ENCODE measurements around the gene ZDHHC17. TPM values are rescaled to one million over a fixed set of nuclear protein-coding genes. Genes with fewer than 3 reads are reported as not detected.

The ZDHHC17 gene
- total RNA-seq, 1 experiment from 2014 or later, result 26.3 TPM

DNA sequence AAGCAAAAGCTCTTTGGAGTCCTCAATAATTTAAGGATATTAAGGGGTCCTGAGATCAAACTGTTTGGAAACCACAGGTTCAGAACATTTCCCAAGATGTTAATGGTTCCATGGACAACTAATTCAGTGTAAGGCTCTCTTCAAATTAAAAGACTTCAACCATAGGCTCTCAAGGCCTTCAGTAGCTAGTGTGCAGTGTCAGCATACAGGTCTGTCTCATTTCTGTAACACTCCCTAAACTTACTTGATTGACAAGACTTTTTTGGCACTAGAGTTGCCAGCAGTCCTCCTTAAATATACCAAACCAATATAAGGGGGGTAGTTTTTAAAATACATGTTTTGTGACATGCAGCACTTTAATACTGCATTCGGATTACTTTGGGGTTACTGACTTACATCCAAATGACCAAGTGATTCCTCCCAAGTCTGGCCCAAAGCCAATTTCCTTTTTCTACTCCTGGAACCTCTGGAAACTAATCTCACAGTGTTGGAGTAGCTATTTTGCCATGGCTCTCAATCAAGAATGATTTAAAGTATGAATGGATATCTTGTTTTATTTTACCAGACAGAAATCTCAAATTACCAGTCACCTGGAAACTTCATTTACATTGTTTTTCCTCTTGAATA, 92.2 kb downstream of the ZDHHC17 start:
- no TSS peak for BruUV-seq (replicated peaks)
- no peak overlapping the region for H3K4me3 ChIP-seq (ENCODE audit: low read depth in 2 of 2, low read length in 2 of 2)
- no peaks in the 10 kb centered on the region for H3K9me3 ChIP-seq (ENCODE audit: control insufficient read depth, insufficient read depth, low read depth, low read length)
- no peaks in the 10 kb centered on the region for H3K4me1 ChIP-seq (ENCODE audit: control insufficient read depth, insufficient read depth, low read length)
- CTCF ChIA-PET, result no interaction called here
- in situ Hi-C loops (cut with HindIII; ENCODE audit: low pct_unique_long_range_greater_than_20kb, low sequenced_read_pairs), result no loop called here
- no peaks in the 10 kb centered on the region for H3K27me3 ChIP-seq (ENCODE audit: control insufficient read depth, insufficient read depth, low read length)
- no peak overlapping the region for H3K27ac ChIP-seq (ENCODE audit: low read length)
- ATAC-seq (no peak), DNase-seq (ENCODE audit: low read depth, low spot score) (no peak)
- TF ChIP-seq TCF7L2 (IDR thresholded peaks at IDR 0.05; ENCODE audit: low read depth, low read length) (no peak), SIN3A (IDR thresholded peaks at IDR 0.05; ENCODE audit: borderline replicate concordance, insufficient read depth, low read depth, low read length) (no peak), POLR2AphosphoS5 (IDR thresholded peaks at IDR 0.05; ENCODE audit: low read depth, low read length) (no peak)
- TF ChIP-seq, protein P1, sequence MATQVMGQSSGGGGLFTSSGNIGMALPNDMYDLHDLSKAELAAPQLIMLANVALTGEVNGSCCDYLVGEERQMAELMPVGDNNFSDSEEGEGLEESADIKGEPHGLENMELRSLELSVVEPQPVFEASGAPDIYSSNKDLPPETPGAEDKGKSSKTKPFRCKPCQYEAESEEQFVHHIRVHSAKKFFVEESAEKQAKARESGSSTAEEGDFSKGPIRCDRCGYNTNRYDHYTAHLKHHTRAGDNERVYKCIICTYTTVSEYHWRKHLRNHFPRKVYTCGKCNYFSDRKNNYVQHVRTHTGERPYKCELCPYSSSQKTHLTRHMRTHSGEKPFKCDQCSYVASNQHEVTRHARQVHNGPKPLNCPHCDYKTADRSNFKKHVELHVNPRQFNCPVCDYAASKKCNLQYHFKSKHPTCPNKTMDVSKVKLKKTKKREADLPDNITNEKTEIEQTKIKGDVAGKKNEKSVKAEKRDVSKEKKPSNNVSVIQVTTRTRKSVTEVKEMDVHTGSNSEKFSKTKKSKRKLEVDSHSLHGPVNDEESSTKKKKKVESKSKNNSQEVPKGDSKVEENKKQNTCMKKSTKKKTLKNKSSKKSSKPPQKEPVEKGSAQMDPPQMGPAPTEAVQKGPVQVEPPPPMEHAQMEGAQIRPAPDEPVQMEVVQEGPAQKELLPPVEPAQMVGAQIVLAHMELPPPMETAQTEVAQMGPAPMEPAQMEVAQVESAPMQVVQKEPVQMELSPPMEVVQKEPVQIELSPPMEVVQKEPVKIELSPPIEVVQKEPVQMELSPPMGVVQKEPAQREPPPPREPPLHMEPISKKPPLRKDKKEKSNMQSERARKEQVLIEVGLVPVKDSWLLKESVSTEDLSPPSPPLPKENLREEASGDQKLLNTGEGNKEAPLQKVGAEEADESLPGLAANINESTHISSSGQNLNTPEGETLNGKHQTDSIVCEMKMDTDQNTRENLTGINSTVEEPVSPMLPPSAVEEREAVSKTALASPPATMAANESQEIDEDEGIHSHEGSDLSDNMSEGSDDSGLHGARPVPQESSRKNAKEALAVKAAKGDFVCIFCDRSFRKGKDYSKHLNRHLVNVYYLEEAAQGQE (IDR thresholded peaks at IDR 0.05; ENCODE audit: insufficient read depth in 1 of 2, low read depth in 2 of 2, low read length in 1 of 2), result no peak
- TF ChIP-seq, protein P2, sequence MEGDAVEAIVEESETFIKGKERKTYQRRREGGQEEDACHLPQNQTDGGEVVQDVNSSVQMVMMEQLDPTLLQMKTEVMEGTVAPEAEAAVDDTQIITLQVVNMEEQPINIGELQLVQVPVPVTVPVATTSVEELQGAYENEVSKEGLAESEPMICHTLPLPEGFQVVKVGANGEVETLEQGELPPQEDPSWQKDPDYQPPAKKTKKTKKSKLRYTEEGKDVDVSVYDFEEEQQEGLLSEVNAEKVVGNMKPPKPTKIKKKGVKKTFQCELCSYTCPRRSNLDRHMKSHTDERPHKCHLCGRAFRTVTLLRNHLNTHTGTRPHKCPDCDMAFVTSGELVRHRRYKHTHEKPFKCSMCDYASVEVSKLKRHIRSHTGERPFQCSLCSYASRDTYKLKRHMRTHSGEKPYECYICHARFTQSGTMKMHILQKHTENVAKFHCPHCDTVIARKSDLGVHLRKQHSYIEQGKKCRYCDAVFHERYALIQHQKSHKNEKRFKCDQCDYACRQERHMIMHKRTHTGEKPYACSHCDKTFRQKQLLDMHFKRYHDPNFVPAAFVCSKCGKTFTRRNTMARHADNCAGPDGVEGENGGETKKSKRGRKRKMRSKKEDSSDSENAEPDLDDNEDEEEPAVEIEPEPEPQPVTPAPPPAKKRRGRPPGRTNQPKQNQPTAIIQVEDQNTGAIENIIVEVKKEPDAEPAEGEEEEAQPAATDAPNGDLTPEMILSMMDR (IDR thresholded peaks at IDR 0.05), result no peak
- intact Hi-C loops (cut with micrococcal nuclease; ENCODE audit: unreplicated experiment), result no loop called here
- H3K36me3 ChIP-seq (ENCODE audit: control insufficient read depth, insufficient read depth, low read length), result peaks cover 2% of the 10 kb centered on the region; the same call in 1 of the 2 replicates
- POLR2A ChIA-PET, result no interaction called here

DNA sequence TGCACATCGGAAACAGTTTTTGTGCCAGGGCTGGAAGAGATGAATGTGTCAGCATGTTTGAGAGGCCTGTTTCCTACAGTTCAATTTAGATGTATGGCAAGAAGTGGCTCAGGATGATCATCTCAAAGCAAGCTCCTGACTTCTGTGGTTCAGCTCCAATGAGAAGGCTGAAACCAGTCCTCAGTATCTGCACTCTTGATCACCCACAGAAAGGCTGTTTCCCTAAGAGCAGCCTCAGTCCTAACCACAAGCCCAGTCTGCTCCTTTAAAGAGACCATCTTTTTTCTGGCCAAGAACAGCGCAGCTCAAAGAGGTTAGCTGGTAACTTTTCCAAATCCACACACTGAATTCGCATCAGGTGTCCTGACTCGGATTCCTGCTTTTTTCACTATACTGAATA, 95.7 kb downstream of the ZDHHC17 start:
- H3K27ac ChIP-seq (ENCODE audit: low read length), result no peak overlapping the region
- in situ Hi-C loops (cut with HindIII; ENCODE audit: low pct_unique_long_range_greater_than_20kb, low sequenced_read_pairs), result no loop called here
- H3K4me3 ChIP-seq (ENCODE audit: low read depth in 2 of 2, low read length in 2 of 2), result no peak overlapping the region
- no peaks in the 10 kb centered on the region for H3K4me1 ChIP-seq (ENCODE audit: control insufficient read depth, insufficient read depth, low read length)
- H3K36me3 ChIP-seq (ENCODE audit: control insufficient read depth, insufficient read depth, low read length), result no peaks in the 10 kb centered on the region
- ATAC-seq, result no peak
- no peak for DNase-seq (ENCODE audit: low read depth, low spot score)
- H3K27me3 ChIP-seq (ENCODE audit: control insufficient read depth, insufficient read depth, low read length), result no peaks in the 10 kb centered on the region
- intact Hi-C loops (cut with micrococcal nuclease; ENCODE audit: unreplicated experiment), result no loop called here
- TF ChIP-seq, protein P2 (IDR thresholded peaks at IDR 0.05), result no peak
- TF ChIP-seq POLR2AphosphoS5 (IDR thresholded peaks at IDR 0.05; ENCODE audit: low read depth, low read length), result no peak
- no peak for TF ChIP-seq TCF7L2 (IDR thresholded peaks at IDR 0.05; ENCODE audit: low read depth, low read length)
- no peak for TF ChIP-seq SIN3A (IDR thresholded peaks at IDR 0.05; ENCODE audit: borderline replicate concordance, insufficient read depth, low read depth, low read length)
- TF ChIP-seq, protein P1 (IDR thresholded peaks at IDR 0.05; ENCODE audit: insufficient read depth in 1 of 2, low read depth in 2 of 2, low read length in 1 of 2), result no peak
- no TSS peak for BruUV-seq (replicated peaks)
- POLR2A ChIA-PET, result interaction anchor here (0.6 kb wide), 1 partner anchor 151 kb away, joined by 3 read pairs; no protein-coding TSS in a partner anchor
- CTCF ChIA-PET, result no interaction called here
- no peaks in the 10 kb centered on the region for H3K9me3 ChIP-seq (ENCODE audit: control insufficient read depth, insufficient read depth, low read depth, low read length)

Measured in Panc1 (cell line).